Fibroblast of mammary gland (primary cell): ENCODE data around the gene KCNK4.
A peak's percentile ranks its signal among the peaks of the same experiment; 100 is the strongest.

Experiments
- DNase-seq: peaks from one replicate; pipeline ENCODE4 v3.0.0-alpha.2; 2010; ENCODE audit warnings: low read depth
- H3K4me3 ChIP-seq: 2 replicates; pipeline ENCODE4 v1.5.1; 2011; ENCODE audit warnings: low read depth, mild to moderate bottlenecking, low read length, moderate library complexity; ENCODE audit not compliant: control insufficient read depth
- CTCF ChIP-seq: conservative IDR thresholded peaks from 2 replicates; pipeline ENCODE4 v1.5.1; 2011; ENCODE audit warnings: low read depth, low read length, inconsistent platforms; ENCODE audit not compliant: control insufficient read depth, insufficient read depth

KCNK4 gene

GRCh38 chr11:64317961-64318765 is 27.1 kb downstream of the KCNK4 start, which contains the start of gene PRDX5:
TSS of gene PRDX5 (plus strand) at chr11:64318121. CDS start at chr11:64318216, 95 bp downstream.
- peak within 1 kb of the TSS; percentile 92 for H3K4me3 ChIP-seq
- DNase-seq = peak; percentile 93
- no peak for TF ChIP-seq CTCF

- TF ChIP-seq CTCF = no peak
- no peak for DNase-seq
- H3K4me3 ChIP-seq = peak overlapping the region; percentile 92
Measured at GRCh38 chr11:64318766-64319761, 28.0 kb downstream of the KCNK4 start.

GRCh38 chr11:64320556-64320955 is 29.5 kb downstream of the KCNK4 start:
- no peak for DNase-seq
- H3K4me3 ChIP-seq = no peak overlapping the region
- TF ChIP-seq CTCF = no peak

- no peak for DNase-seq
- TF ChIP-seq CTCF = no peak
- no peak overlapping the region for H3K4me3 ChIP-seq
Measured at GRCh38 chr11:64321026-64321425, 29.9 kb downstream of the KCNK4 start.

- TF ChIP-seq CTCF = no peak
- no peak overlapping the region for H3K4me3 ChIP-seq
- DNase-seq = no peak
Measured at GRCh38 chr11:64321533-64321932, 30.4 kb downstream of the KCNK4 start.

GRCh38 chr11:64322925-64323260 is 31.8 kb downstream of the KCNK4 start:
- DNase-seq = no peak
- no peak for TF ChIP-seq CTCF
- no peak overlapping the region for H3K4me3 ChIP-seq
